ENCODE results near the gene PIK3CD. TPM values are rescaled to one million over a fixed set of nuclear protein-coding genes. Genes with fewer than 3 reads are reported as not detected.

Gene PIK3CD
- total and polyA plus RNA-seq, 2 of the 8 experiments (the other 6 are each of a cell fraction or from before 2014, with no cell fraction given): 20.6 to 24.1 TPM

DNA sequence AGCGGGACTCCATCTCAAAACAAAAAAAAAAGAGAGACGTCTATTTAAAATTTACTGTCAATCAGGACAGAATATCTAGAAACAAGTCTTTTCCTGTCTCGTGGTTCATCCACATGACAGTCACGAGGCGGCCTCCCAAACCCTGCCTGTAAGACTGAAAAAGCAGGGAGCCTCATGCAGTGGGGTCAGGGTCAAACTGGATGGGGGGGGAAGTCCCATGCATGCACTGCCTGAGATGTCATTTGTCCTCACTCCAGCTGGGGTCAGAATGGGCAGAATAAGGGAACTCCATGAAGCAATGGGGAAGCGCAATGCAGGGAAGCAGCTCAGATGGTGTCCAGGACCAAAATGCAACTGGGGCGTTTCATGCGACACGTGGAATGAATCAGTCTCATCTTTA lies 85.5 kb downstream of the PIK3CD start:
- Histone ChIP-seq H3K27ac (ENCODE audit: low read depth, low read length) (no peak overlapping the region), H3K36me3 (ENCODE audit: control insufficient read depth in 2 of 4, insufficient read depth in 4 of 4, low read length in 3 of 4) (peaks cover 32 to 85% (median 62%) of the 10 kb centered on the region in 4 experiments), H3K4ac (replicated peaks; ENCODE audit: insufficient read length, low read depth, low read length) (no peak overlapping the region), H3K56ac (replicated peaks; ENCODE audit: insufficient read length, low read depth, low read length) (no peak overlapping the region), H3K4me1 (replicated peaks in 1 of 4; ENCODE audit: control insufficient read depth in 3 of 4, insufficient read depth in 4 of 4, low read length in 3 of 4) (no peaks in the 10 kb centered on the region), H2BK12ac (ENCODE audit: low read depth, low read length) (no peak overlapping the region), H3K9me3 (ENCODE audit: insufficient read depth in 2 of 2, low read depth in 1 of 2, low read length in 1 of 2) (peaks cover 0 to 4% of the 10 kb centered on the region in 2 experiments; a peak in 2 of 4 replicates), H3K4me2 (ENCODE audit: insufficient read depth in 1 of 2, low read depth in 2 of 2, low read length in 2 of 2) (no peak overlapping the region), H2BK15ac (ENCODE audit: low read length) (no peak overlapping the region), H3K14ac (ENCODE audit: insufficient read length) (no peak overlapping the region), H3K23ac (ENCODE audit: insufficient read length) (no peak overlapping the region), H3K18ac (ENCODE audit: extremely low read depth, low read length) (no peak overlapping the region), H2AK5ac (ENCODE audit: low read depth, low read length) (no peak overlapping the region), H3K27me3 (replicated peaks in 1 of 4; ENCODE audit: control insufficient read depth in 3 of 4, extremely low read depth in 1 of 4, insufficient read depth in 3 of 4, low read length in 3 of 4) (no peaks in the 10 kb centered on the region), H3K79me1 (ENCODE audit: low read depth, low read length) (no peaks in the 10 kb centered on the region; the same call in 1 of the 2 replicates), H3K4me3 (ENCODE audit: extremely low read depth in 1 of 4, insufficient read depth in 2 of 4, low read depth in 3 of 4, low read length in 4 of 4) (no peak overlapping the region), H4K8ac (ENCODE audit: extremely low read depth, insufficient read depth, low read length) (no peak overlapping the region), H2BK5ac (ENCODE audit: low read depth, low read length) (no peak overlapping the region), H3K9ac (replicated peaks in 1 of 4; ENCODE audit: extremely low read depth in 1 of 4, low read depth in 3 of 4, low read length in 3 of 4) (no peak overlapping the region), H2AFZ (ENCODE audit: low read length) (no peak overlapping the region), H2BK20ac (ENCODE audit: low read length) (no peak overlapping the region), H4K20me1 (replicated peaks in 1 of 2; ENCODE audit: control insufficient read depth in 1 of 2, insufficient read depth in 2 of 2, low read length in 2 of 2) (no peaks in the 10 kb centered on the region), H3K23me2 (ENCODE audit: low read depth, low read length) (no peaks in the 10 kb centered on the region), H2BK120ac (replicated peaks; ENCODE audit: low read depth, low read length) (no peak overlapping the region), H3K79me2 (ENCODE audit: control insufficient read depth in 1 of 2, insufficient read depth in 2 of 2, low read length in 2 of 2) (no peaks in the 10 kb centered on the region), H4K91ac (replicated peaks; ENCODE audit: insufficient read length, low read length) (no peak overlapping the region), H4K5ac (ENCODE audit: insufficient read length, low read depth, low read length) (no peak overlapping the region)
- ChIA-PET POLR2A (ENCODE audit: partially characterized antibody) (no interaction called here), CTCF (ENCODE audit: partially characterized antibody) (interaction anchor here (1.8 to 2.1 kb wide), 2 partner anchors 10 to 12 kb away, joined by 7 to 8 read pairs; no protein-coding TSS in a partner anchor)
- no peak for DNase-seq (ENCODE audit: low read depth in 1 of 2, low spot score in 2 of 2)
- no peak for FAIRE-seq
- 99% methylated on average over 9 of the region's 9 CpGs; no CpG with 5 or more reads in 1 of the 2 experiments for WGBS, 2 experiments (ENCODE audit: extremely low coverage in 1 of 2, insufficient coverage in 1 of 2, insufficient read length in 1 of 2, insufficient replicate concordance in 2 of 2, low coverage in 1 of 2, low lambda C conversion rate in 2 of 2, missing lambda C conversion rate in 1 of 2)
- TF ChIP-seq ASH2L (IDR thresholded peaks at IDR 0.05; ENCODE audit: low read length) (no peak), HDAC6 (IDR thresholded peaks at IDR 0.05; ENCODE audit: low read depth, low read length) (no peak), RNF2 (IDR thresholded peaks at IDR 0.05; ENCODE audit: borderline replicate concordance, low read depth, low read length, missing control alignments, poor library complexity, severe bottlenecking) (no peak), SP2 (IDR thresholded peaks at IDR 0.05; ENCODE audit: low read length) (no peak), TCF12 (IDR thresholded peaks at IDR 0.05; ENCODE audit: low read depth, low read length) (no peak)
- TF ChIP-seq, protein P1, sequence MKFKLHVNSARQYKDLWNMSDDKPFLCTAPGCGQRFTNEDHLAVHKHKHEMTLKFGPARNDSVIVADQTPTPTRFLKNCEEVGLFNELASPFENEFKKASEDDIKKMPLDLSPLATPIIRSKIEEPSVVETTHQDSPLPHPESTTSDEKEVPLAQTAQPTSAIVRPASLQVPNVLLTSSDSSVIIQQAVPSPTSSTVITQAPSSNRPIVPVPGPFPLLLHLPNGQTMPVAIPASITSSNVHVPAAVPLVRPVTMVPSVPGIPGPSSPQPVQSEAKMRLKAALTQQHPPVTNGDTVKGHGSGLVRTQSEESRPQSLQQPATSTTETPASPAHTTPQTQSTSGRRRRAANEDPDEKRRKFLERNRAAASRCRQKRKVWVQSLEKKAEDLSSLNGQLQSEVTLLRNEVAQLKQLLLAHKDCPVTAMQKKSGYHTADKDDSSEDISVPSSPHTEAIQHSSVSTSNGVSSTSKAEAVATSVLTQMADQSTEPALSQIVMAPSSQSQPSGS (IDR thresholded peaks at IDR 0.05; ENCODE audit: low read length): no peak

Measured in H1 (cell line).